ENCODE results near the gene MRGPRG. TPM values are rescaled to one million over a fixed set of nuclear protein-coding genes. Genes with fewer than 3 reads are reported as not detected.

Gene MRGPRG
- total and polyA plus RNA-seq, 10 donors = not detected

DNA sequence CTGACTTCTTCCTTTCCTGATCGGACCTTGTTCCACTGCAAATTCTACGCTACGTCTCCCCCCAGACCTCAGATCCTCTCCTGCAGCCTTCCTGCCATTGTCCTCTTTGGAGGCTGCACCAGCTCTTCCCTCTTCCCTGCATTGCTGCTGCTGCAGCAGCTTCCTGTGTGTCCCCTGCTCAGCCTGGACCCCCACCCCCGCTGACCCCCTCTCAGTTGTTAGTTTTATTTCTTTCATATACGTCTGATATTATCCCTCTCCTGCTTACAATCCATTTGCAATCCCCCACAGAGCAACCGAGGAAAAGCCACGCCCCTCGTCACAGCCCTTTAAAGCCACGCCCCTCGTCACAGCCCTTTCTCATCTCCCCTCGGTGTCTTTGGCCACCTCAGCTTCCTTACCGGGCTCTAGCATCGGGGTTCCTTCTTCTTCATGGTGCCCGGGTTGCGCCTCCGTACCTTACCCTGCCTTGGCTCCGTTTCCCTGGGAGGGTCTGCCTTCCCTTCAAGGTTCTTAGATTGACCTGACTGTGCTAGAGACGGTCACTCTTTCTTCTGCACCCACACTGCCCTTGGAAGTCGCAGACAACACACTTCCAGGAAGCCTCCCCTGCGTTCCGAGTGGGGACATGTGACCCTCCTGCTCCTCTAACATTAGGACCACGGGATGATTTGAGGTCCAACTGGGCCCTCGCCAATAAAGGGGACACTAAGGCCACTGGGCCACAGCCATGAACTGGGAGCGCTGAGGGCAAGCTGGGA is 4.8 kb downstream of the MRGPRG start:
- 61 to 75% (median 68%) methylated on average over 24 of the region's 24 CpGs for WGBS, 5 donors
- H3K4me3 ChIP-seq = no peak overlapping the region
- no peak overlapping the region for H3K27ac ChIP-seq
- TF ChIP-seq POLR2A (IDR thresholded peaks at IDR 0.05) (no peak), POLR2AphosphoS5 (IDR thresholded peaks at IDR 0.05) (no peak)
- TF ChIP-seq, protein P1, sequence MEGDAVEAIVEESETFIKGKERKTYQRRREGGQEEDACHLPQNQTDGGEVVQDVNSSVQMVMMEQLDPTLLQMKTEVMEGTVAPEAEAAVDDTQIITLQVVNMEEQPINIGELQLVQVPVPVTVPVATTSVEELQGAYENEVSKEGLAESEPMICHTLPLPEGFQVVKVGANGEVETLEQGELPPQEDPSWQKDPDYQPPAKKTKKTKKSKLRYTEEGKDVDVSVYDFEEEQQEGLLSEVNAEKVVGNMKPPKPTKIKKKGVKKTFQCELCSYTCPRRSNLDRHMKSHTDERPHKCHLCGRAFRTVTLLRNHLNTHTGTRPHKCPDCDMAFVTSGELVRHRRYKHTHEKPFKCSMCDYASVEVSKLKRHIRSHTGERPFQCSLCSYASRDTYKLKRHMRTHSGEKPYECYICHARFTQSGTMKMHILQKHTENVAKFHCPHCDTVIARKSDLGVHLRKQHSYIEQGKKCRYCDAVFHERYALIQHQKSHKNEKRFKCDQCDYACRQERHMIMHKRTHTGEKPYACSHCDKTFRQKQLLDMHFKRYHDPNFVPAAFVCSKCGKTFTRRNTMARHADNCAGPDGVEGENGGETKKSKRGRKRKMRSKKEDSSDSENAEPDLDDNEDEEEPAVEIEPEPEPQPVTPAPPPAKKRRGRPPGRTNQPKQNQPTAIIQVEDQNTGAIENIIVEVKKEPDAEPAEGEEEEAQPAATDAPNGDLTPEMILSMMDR (IDR thresholded peaks at IDR 0.05 in 8 of 11, conservative IDR thresholded peaks at IDR 0.05 in 3 of 11) = no peak
- DNase-seq = peak; percentile 42
- peaks cover 0 to 14% (median 0%) of the 10 kb centered on the region in 6 donors for H3K4me1 ChIP-seq
- no peaks in the 10 kb centered on the region for H3K36me3 ChIP-seq
- H3K27me3 ChIP-seq (replicated peaks in 1 of 7) = peaks cover 0 to 42% (median 0%) of the 10 kb centered on the region in 7 donors
- intact Hi-C loops (cut with DNase I; ENCODE audit: low total_unique reads) = no loop called here
- H3K9me3 ChIP-seq = peaks cover 0 to 23% (median 18%) of the 10 kb centered on the region in 8 donors

DNA sequence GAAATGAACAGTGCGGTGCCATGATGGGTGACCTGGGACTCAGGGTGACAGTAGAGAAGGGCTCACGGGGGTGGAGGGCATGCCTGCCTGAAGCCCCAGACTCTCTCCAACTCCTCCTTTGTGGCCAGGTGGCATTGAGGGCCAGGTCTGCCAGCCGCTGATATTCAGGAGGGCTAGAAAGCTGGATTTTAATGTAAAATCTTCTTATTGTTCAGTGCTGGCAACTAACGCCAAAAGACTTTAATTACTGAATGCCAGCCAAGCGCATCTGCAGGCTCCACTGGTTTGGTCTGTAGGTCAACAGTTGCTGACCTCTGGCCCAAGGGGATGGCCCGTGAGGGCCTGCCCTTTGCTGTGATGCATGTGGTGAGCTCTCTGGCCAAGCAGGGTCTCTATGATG is 10.3 kb downstream of the MRGPRG start:
- peaks cover 0 to 23% (median 18%) of the 10 kb centered on the region in 8 donors for H3K9me3 ChIP-seq
- H3K4me1 ChIP-seq = peaks cover 0 to 28% (median 12%) of the 10 kb centered on the region in 6 donors
- H3K36me3 ChIP-seq = no peaks in the 10 kb centered on the region
- intact Hi-C loops (cut with DNase I; ENCODE audit: low total_unique reads) = no loop called here
- TF ChIP-seq POLR2A (IDR thresholded peaks at IDR 0.05) = no peak
- TF ChIP-seq, protein P1 (IDR thresholded peaks at IDR 0.05 in 8 of 11, conservative IDR thresholded peaks at IDR 0.05 in 3 of 11) = no peak
- no peak for TF ChIP-seq POLR2AphosphoS5 (IDR thresholded peaks at IDR 0.05)
- 72 to 90% (median 89%) methylated on average over 6 of the region's 6 CpGs for WGBS, 5 donors
- H3K27ac ChIP-seq = no peak overlapping the region
- DNase-seq = peak; percentile 46
- peaks cover 0 to 21% (median 5%) of the 10 kb centered on the region in 7 donors for H3K27me3 ChIP-seq (replicated peaks in 1 of 7)
- H3K4me3 ChIP-seq = no peak overlapping the region

DNA sequence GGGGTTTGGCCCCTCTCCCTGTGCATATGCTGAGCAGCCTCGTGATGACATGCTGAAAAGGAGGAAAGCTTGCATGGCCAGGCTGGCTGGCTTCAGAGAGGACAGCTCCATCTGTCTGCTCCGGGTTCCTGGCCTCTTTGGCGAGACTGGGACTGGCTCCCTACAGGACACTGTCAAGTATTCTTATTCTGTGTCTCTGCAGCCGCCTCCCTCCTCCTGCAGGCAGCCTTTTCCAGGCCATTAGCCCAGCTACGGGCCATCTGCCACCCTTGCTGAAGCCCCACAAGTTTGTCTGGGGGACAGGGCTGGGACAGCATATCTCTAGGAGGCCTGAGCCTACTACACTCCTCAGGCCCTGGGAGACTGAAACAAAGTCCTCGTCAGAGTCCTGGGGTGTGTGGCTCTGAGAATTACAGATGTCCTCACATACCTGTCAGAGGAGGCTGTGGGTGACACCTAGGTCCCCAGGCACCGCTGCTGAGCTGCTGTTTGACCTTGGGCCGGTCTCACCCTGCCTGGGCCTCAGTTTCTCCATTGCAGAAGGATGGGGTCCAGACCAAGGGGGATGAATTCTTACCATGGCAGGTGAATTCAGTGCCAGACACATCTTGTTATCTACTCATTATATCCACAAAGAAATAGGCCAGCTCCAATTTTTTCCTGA is 11.0 kb downstream of the MRGPRG start:
- peaks cover 0 to 27% (median 10%) of the 10 kb centered on the region in 7 donors for H3K27me3 ChIP-seq (replicated peaks in 1 of 7)
- no peak overlapping the region for H3K4me3 ChIP-seq
- intact Hi-C loops (cut with DNase I; ENCODE audit: low total_unique reads) = no loop called here
- H3K9me3 ChIP-seq = peaks cover 0 to 23% (median 18%) of the 10 kb centered on the region in 8 donors
- H3K27ac ChIP-seq = no peak overlapping the region
- TF ChIP-seq POLR2A (IDR thresholded peaks at IDR 0.05) = no peak
- TF ChIP-seq, protein P1 (IDR thresholded peaks at IDR 0.05 in 8 of 11, conservative IDR thresholded peaks at IDR 0.05 in 3 of 11) = no peak
- no peak for TF ChIP-seq POLR2AphosphoS5 (IDR thresholded peaks at IDR 0.05)
- peak; percentile 61 for DNase-seq
- H3K36me3 ChIP-seq = no peaks in the 10 kb centered on the region
- peaks cover 0 to 34% (median 15%) of the 10 kb centered on the region in 6 donors for H3K4me1 ChIP-seq
- WGBS, 5 donors = 71 to 84% (median 80%) methylated on average over 8 of the region's 8 CpGs

DNA sequence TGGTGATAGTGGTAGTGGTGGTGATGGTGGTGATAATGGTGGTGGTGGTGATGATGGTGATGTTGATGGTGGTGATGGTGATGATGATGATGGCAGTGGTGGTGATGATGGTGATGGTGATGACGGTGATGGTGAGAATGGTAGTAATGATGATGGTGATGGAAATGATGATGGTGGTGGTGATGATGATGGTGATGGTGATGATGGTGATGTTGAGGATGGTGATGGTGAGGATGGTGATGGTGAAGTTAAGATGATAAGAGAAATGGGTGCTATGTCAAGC is 11.8 kb downstream of the MRGPRG start:
- WGBS, 5 donors = 91 to 100% (median 96%) methylated on average over 1 of the region's 1 CpG
- Histone ChIP-seq H3K4me1 (peaks cover 0 to 39% (median 17%) of the 10 kb centered on the region in 6 donors), H3K36me3 (no peaks in the 10 kb centered on the region), H3K27me3 (replicated peaks in 1 of 7) (peaks cover 0 to 35% (median 18%) of the 10 kb centered on the region in 7 donors), H3K27ac (no peak overlapping the region), H3K9me3 (peaks cover 0 to 21% (median 16%) of the 10 kb centered on the region in 8 donors), H3K4me3 (no peak overlapping the region)
- DNase-seq = no peak
- intact Hi-C loops (cut with DNase I; ENCODE audit: low total_unique reads) = no loop called here
- TF ChIP-seq POLR2AphosphoS5 (IDR thresholded peaks at IDR 0.05) (no peak), POLR2A (IDR thresholded peaks at IDR 0.05) (no peak)
- TF ChIP-seq, protein P1 (IDR thresholded peaks at IDR 0.05 in 8 of 11, conservative IDR thresholded peaks at IDR 0.05 in 3 of 11) = no peak

Measured in spleen (tissue), 11 donors.